NT2/D1 (cell line): ENCODE results near the gene MMP19.

ENCODE experiments used
- YY1 ChIP-seq: IDR thresholded peaks from 2 replicates; pipeline ENCODE4 v1.6.1; 2011; ENCODE audit not compliant: insufficient read length, insufficient read depth
- ZNF274 ChIP-seq: IDR thresholded peaks from 2 replicates; pipeline ENCODE4 v1.6.1; 2011; ENCODE audit warnings: mild to moderate bottlenecking, low read depth, low read length

DNA sequence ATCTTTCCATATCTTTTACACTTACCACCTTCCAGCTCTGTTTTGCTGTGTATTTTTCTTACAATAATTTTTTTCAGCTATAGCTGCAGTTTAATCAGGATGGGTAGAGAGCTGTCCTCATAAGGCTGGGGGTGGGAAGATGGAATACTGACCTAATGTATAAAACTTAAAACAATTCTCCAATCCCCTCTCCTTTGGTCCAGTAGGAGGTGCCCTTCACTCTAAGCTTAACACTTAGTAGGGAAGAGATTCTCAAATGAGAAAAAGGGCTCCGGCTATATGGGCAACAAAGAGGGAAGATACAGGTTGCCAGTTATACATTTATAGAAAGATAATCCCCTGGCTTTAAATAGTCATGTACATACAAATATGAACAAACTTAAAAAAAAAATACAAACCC lies 22.1 kb downstream of the MMP19 start:
- TF ChIP-seq YY1 (no peak), ZNF274 (no peak)
